ENCODE data around the gene NUB1. TPM values are rescaled to one million over a fixed set of nuclear protein-coding genes. Genes with fewer than 3 reads are reported as not detected.

The NUB1 gene
- total RNA-seq, 1 donor from 2014 or later: 47.5 TPM

DNA sequence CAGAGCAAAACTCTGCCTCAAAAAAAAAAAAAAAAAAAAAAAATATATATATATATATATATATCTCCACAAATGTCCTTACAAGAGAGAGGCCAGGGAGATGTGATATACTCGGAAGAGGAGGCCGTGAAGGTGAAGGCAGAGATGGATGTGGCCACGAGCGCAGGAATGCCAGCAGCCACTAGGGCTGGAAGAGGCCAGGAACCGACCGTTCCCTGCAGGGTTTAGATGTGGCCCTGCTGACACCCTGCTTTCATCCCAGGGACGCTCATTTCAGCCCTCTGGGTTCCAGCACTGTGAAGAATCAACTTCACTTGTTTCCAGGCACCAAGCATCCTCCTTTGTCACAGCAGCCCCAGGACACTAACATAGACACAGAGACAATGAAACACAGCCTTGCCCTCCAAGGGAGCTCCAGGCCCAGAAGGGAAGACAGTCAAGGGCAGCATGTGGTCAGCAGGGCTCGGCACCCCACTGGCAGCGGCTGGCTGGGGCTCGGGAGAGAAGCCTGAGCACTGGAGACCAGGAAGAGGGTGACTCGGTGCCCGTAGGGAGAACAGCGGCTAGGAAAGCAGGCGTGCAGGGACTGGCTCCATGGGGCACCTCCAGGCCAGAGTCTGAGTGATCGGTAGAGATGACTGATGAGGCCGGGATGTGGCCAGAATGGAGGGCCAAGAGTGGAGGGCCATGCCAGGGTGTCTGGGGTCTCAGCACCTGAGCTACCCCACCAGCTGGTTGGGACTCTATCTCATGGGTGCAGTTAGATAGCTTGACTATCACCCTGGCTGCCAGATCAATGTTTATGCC is 60.6 kb downstream of the NUB1 start:
- no peak for ATAC-seq (ENCODE audit: low read depth)
- no peak for DNase-seq
- CTCF ChIA-PET: no interaction called here
- Mint-ChIP-seq H3K27me3 (peaks cover 2% of the 10 kb centered on the region), H3K27ac (no peak overlapping the region), H3K9me3 (no peaks in the 10 kb centered on the region), H3K4me3 (no peak overlapping the region), H3K36me3 (ENCODE audit: low read depth) (no peaks in the 10 kb centered on the region), H3K4me1 (peaks cover 26% of the 10 kb centered on the region)
- intact Hi-C loops (cut with micrococcal nuclease): no loop called here
- TF ChIP-seq, protein P1, sequence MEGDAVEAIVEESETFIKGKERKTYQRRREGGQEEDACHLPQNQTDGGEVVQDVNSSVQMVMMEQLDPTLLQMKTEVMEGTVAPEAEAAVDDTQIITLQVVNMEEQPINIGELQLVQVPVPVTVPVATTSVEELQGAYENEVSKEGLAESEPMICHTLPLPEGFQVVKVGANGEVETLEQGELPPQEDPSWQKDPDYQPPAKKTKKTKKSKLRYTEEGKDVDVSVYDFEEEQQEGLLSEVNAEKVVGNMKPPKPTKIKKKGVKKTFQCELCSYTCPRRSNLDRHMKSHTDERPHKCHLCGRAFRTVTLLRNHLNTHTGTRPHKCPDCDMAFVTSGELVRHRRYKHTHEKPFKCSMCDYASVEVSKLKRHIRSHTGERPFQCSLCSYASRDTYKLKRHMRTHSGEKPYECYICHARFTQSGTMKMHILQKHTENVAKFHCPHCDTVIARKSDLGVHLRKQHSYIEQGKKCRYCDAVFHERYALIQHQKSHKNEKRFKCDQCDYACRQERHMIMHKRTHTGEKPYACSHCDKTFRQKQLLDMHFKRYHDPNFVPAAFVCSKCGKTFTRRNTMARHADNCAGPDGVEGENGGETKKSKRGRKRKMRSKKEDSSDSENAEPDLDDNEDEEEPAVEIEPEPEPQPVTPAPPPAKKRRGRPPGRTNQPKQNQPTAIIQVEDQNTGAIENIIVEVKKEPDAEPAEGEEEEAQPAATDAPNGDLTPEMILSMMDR (IDR thresholded peaks at IDR 0.05): no peak
- POLR2A ChIA-PET: interaction anchor here (0.6 kb wide), 1 partner anchor 1942 kb away, joined by 3 read pairs; no protein-coding TSS in a partner anchor

DNA sequence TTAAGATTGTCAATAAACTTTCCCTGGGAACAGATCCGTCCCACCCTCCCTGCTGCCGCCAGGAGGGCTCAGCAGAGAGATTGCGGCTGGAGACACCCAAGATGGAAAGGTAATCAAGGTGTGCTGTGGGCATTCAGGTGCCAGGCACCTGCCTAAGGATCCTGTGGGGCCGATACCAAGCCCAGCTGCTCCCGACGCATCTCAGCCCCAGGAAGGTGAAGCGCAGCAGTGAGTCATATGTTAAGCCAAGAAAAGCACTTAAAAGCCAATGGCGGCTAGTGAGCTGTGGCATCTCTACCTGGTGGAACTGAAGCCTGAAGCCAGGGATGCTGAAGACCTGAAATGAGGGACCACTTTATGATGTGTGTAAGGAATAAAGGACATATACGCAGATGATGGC is 62.2 kb downstream of the NUB1 start:
- CTCF ChIA-PET: no interaction called here
- intact Hi-C loops (cut with micrococcal nuclease): no loop called here
- H3K4me1 Mint-ChIP-seq: peaks cover 26% of the 10 kb centered on the region

GRCh38 chr7:151404216-151405011 is 62.8 kb downstream of the NUB1 start:
- TF ChIP-seq, protein P1 (IDR thresholded peaks at IDR 0.05): no peak
- Mint-ChIP-seq H3K27ac (no peak overlapping the region), H3K4me1 (peaks cover 30% of the 10 kb centered on the region), H3K36me3 (ENCODE audit: low read depth) (no peaks in the 10 kb centered on the region), H3K27me3 (peaks cover 7% of the 10 kb centered on the region), H3K4me3 (no peak overlapping the region), H3K9me3 (no peaks in the 10 kb centered on the region)
- intact Hi-C loops (cut with micrococcal nuclease): no loop called here
- no peak for ATAC-seq (ENCODE audit: low read depth)
- ChIA-PET CTCF (no interaction called here), POLR2A (no interaction called here)
- DNase-seq: no peak

More for the DNA sequence above, 62.2 kb downstream of the NUB1 start:
- Mint-ChIP-seq H3K9me3 (no peaks in the 10 kb centered on the region), H3K27ac (no peak overlapping the region), H3K27me3 (peaks cover 5% of the 10 kb centered on the region), H3K36me3 (ENCODE audit: low read depth) (no peaks in the 10 kb centered on the region), H3K4me3 (no peak overlapping the region)
- TF ChIP-seq, protein P1 (IDR thresholded peaks at IDR 0.05): no peak
- ATAC-seq (ENCODE audit: low read depth) (no peak), DNase-seq (no peak)
- POLR2A ChIA-PET: no interaction called here

DNA sequence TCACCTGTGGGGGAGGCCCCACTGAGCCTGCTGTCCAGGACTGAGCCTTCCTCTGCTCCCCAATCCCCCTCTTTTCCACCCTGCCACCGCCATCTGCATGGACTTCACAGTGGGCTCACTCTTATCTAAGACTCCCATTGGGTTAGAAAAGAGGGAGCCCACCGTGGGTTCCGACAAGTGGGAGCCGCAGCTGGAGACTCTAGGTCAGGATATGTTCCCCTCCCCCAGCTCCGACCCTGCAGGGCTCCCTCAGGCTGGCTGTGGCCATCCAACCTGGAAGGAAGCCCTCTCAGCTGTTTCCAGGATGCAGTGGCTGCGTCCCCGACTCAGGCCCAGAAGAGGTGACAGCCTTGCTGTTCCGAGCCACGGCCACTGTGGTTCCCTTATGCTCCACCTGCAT is 63.4 kb downstream of the NUB1 start:
- Mint-ChIP-seq H3K36me3 (ENCODE audit: low read depth) (no peaks in the 10 kb centered on the region), H3K4me3 (no peak overlapping the region), H3K27ac (no peak overlapping the region), H3K9me3 (no peaks in the 10 kb centered on the region), H3K4me1 (peaks cover 27% of the 10 kb centered on the region), H3K27me3 (peaks cover 7% of the 10 kb centered on the region)
- CTCF ChIA-PET: no interaction called here
- DNase-seq (no peak), ATAC-seq (ENCODE audit: low read depth) (no peak)
- intact Hi-C loops (cut with micrococcal nuclease): no loop called here
- POLR2A ChIA-PET: no interaction called here
- TF ChIP-seq, protein P1 (IDR thresholded peaks at IDR 0.05): no peak

DNA sequence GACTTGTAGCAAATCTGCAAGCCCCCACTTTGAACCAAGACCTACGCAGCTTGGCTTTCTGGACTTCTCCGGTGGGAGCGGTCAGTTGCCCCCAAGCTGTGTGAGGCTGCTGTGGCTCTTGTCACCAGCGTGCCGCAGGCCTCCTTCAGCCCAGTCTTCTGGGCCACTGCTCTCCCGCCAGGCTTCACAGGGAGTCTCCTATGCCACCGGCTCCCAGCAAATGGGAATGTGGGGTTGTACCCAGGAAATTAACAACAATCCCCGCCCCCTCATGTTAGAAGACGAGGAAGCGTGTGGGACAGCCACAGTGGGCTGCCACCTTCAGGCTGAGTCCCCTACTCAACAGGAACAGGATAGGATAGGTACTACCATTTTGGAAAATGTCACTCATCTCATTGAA is 64.0 kb downstream of the NUB1 start:
- peaks cover 26% of the 10 kb centered on the region for H3K4me1 Mint-ChIP-seq
- H3K36me3 Mint-ChIP-seq (ENCODE audit: low read depth): no peaks in the 10 kb centered on the region
- ATAC-seq (ENCODE audit: low read depth) (no peak), DNase-seq (no peak)
- no peaks in the 10 kb centered on the region for H3K9me3 Mint-ChIP-seq
- TF ChIP-seq, protein P1 (IDR thresholded peaks at IDR 0.05): no peak
- peaks cover 7% of the 10 kb centered on the region for H3K27me3 Mint-ChIP-seq
- no peak overlapping the region for H3K4me3 Mint-ChIP-seq
- POLR2A ChIA-PET: no interaction called here
- intact Hi-C loops (cut with micrococcal nuclease): no loop called here
- H3K27ac Mint-ChIP-seq: no peak overlapping the region
- CTCF ChIA-PET: no interaction called here
